ENCODE results near the gene POFUT2.

DNA sequence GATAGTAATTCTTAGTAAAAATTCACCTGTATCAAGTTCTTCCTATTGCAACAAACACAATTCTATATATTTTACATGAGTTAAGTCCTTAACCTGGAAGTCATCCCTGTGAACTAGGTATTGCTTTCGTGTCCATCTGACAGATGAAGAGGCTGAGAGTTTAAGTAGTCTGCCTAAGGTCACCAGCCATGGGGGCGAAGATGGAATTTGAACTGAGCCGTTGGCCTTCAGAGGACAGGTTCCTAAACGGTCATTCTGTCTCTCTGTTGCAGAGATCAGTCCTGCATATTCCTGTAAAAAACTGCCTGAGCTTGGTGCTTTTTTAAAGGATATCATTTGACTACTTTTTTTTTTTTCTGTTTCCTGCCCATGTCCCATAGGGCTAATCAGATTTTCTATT is 10.2 kb upstream of the POFUT2 start:
- TF ChIP-seq SNAI2 (CRISPR knock-in tag; IDR thresholded peaks at IDR 0.05) (no peak), RARB (CRISPR knock-in tag; IDR thresholded peaks at IDR 0.05) (no peak)
- TF ChIP-seq, protein P1, sequence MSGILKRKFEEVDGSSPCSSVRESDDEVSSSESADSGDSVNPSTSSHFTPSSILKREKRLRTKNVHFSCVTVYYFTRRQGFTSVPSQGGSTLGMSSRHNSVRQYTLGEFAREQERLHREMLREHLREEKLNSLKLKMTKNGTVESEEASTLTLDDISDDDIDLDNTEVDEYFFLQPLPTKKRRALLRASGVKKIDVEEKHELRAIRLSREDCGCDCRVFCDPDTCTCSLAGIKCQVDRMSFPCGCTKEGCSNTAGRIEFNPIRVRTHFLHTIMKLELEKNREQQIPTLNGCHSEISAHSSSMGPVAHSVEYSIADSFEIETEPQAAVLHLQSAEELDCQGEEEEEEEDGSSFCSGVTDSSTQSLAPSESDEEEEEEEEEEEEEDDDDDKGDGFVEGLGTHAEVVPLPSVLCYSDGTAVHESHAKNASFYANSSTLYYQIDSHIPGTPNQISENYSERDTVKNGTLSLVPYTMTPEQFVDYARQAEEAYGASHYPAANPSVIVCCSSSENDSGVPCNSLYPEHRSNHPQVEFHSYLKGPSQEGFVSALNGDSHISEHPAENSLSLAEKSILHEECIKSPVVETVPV (CRISPR knock-in tag; IDR thresholded peaks at IDR 0.05): no peak
- TF ChIP-seq, protein P2, sequence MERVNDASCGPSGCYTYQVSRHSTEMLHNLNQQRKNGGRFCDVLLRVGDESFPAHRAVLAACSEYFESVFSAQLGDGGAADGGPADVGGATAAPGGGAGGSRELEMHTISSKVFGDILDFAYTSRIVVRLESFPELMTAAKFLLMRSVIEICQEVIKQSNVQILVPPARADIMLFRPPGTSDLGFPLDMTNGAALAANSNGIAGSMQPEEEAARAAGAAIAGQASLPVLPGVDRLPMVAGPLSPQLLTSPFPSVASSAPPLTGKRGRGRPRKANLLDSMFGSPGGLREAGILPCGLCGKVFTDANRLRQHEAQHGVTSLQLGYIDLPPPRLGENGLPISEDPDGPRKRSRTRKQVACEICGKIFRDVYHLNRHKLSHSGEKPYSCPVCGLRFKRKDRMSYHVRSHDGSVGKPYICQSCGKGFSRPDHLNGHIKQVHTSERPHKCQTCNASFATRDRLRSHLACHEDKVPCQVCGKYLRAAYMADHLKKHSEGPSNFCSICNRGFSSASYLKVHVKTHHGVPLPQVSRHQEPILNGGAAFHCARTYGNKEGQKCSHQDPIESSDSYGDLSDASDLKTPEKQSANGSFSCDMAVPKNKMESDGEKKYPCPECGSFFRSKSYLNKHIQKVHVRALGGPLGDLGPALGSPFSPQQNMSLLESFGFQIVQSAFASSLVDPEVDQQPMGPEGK (CRISPR knock-in tag; IDR thresholded peaks at IDR 0.05; ENCODE audit: borderline replicate concordance): no peak
